GM11168 (cell line): ENCODE measurements around the gene KDM8.

Experiments
- in situ Hi-C: fragments of 300-500 bp; cut with MboI; formaldehyde crosslinking; loops from one replicate; pipeline ENCODE4 v1.12.0; 2022; ENCODE audit warnings: low sequenced_read_pairs; ENCODE audit not compliant: unreplicated experiment

The KDM8 gene

GRCh38 chr16:27226976-27227705 lies 23.8 kb downstream of the KDM8 start:
- in situ Hi-C loops: no loop called here

- in situ Hi-C loops: no loop called here
Measured at GRCh38 chr16:27228045-27228444, 24.7 kb downstream of the KDM8 start.

GRCh38 chr16:27228621-27229501 lies 25.5 kb downstream of the KDM8 start:
- in situ Hi-C loops: no loop called here

GRCh38 chr16:27229891-27230470 lies 26.7 kb downstream of the KDM8 start:
- in situ Hi-C loops: loop anchor here (5.0 kb wide), 1 partner anchor 127 kb away; no protein-coding TSS in a partner anchor

GRCh38 chr16:27230562-27231001 lies 27.3 kb downstream of the KDM8 start:
- in situ Hi-C loops: loop anchor here (5.0 kb wide), 1 partner anchor 127 kb away; no protein-coding TSS in a partner anchor

- in situ Hi-C loops: loop anchor here (5.0 kb wide), 1 partner anchor 126 kb away; no protein-coding TSS in a partner anchor
Measured at GRCh38 chr16:27231692-27232060, 28.4 kb downstream of the KDM8 start.

- in situ Hi-C loops: loop anchor here (5.0 kb wide), 1 partner anchor 125 kb away; no protein-coding TSS in a partner anchor
Measured at GRCh38 chr16:27232061-27232900, 29.0 kb downstream of the KDM8 start.

- in situ Hi-C loops: loop anchor here (5.0 kb wide), 1 partner anchor 124 kb away; no protein-coding TSS in a partner anchor
Measured at GRCh38 chr16:27232901-27233625, 29.7 kb downstream of the KDM8 start.

GRCh38 chr16:27233731-27234130 lies 30.4 kb downstream of the KDM8 start:
- in situ Hi-C loops: loop anchor here (5.0 kb wide), 1 partner anchor 124 kb away; no protein-coding TSS in a partner anchor

GRCh38 chr16:27234171-27234570 lies 30.8 kb downstream of the KDM8 start:
- in situ Hi-C loops: loop anchor here (5.0 kb wide), 1 partner anchor 123 kb away; no protein-coding TSS in a partner anchor

- in situ Hi-C loops: loop anchor here (5.0 kb wide), 1 partner anchor 123 kb away; no protein-coding TSS in a partner anchor
Measured at GRCh38 chr16:27234603-27235002, 31.3 kb downstream of the KDM8 start.

GRCh38 chr16:27235055-27235937 lies 32.0 kb downstream of the KDM8 start:
- in situ Hi-C loops: no loop called here

GRCh38 chr16:27235938-27236245 lies 32.6 kb downstream of the KDM8 start:
- in situ Hi-C loops: no loop called here

- in situ Hi-C loops: no loop called here
Measured at GRCh38 chr16:27236635-27237218, 33.4 kb downstream of the KDM8 start.

- in situ Hi-C loops: no loop called here
Measured at GRCh38 chr16:27237219-27238015, 34.1 kb downstream of the KDM8 start.

- in situ Hi-C loops: no loop called here
Measured at GRCh38 chr16:27238016-27238587, 34.8 kb downstream of the KDM8 start.

- in situ Hi-C loops: no loop called here
Measured at GRCh38 chr16:27238591-27238990, 35.3 kb downstream of the KDM8 start.
